GM19397 (cell line): ENCODE results near the gene MKNK1.

Source experiments
- ATAC-seq: cut with Tn5 transposase; IDR thresholded peaks from one replicate; pipeline ENCODE4 v1.9.1; 2021; ENCODE audit warnings: mild to moderate bottlenecking, moderate library complexity; ENCODE audit not compliant: unreplicated experiment

The MKNK1 gene

GRCh38 chr1:46599059-46599970, 4.8 kb downstream of the MKNK1 start:
- ATAC-seq: no peak

DNA sequence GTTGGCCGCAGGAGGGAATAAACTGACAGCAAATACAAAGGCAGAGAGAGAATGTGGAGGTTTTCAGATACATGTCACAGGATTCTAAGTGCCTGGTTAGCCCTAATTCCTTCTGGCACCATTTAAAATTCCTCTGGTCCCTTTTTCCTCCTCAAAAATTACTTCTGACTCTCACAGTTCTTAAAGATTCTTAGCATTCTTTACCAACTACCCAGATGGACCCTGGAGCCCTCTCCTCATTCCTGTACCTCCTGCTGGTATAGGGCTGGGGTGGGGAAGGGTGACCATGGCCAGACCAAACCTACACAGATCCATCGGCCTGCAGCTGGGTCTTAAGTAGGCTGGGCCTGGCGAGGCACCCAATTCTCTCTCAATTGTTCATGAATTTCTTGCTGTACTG, 7.2 kb downstream of the MKNK1 start:
- no peak for ATAC-seq

DNA sequence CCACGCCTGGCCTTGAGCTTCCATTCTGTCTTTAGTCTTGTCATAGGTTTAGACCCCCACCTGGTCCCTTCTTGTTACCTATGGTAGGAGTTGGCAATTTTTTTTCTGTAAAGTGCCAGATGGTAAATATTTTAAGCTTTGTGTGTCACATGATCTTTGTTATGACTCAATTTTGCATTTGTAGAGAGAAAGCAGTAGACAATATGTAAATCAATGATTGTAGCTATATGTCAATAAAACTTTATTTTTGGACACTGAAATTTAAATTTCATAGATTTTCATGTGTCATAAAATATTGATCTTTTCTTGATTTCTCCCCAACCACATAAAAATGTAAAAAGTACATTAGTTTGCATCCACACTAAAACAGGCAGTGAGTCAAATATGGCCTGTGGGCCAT, 8.0 kb downstream of the MKNK1 start:
- ATAC-seq: no peak

GRCh38 chr1:46595127-46595526, 8.9 kb downstream of the MKNK1 start:
- no peak for ATAC-seq

- ATAC-seq: no peak
Observed at GRCh38 chr1:46594063-46594462, 10.0 kb downstream of the MKNK1 start.

DNA sequence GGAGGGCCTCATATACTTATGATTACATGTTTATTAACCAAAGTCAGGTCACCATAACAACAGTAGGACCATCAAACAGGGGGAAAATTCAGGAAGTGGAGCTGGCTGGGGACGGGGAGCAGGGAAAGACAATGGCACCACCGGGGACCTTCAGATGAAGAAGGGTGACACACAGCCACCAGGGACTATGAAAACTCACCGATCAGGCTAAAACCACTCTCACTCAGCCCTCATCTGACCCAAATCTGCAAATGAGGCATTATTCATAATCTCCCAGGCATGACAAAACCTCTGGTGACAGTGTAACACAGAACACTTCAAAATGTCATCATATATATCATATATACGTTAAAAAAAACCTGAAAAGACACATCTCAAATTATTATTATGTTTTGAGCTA, 11.2 kb downstream of the MKNK1 start:
- no peak for ATAC-seq

DNA sequence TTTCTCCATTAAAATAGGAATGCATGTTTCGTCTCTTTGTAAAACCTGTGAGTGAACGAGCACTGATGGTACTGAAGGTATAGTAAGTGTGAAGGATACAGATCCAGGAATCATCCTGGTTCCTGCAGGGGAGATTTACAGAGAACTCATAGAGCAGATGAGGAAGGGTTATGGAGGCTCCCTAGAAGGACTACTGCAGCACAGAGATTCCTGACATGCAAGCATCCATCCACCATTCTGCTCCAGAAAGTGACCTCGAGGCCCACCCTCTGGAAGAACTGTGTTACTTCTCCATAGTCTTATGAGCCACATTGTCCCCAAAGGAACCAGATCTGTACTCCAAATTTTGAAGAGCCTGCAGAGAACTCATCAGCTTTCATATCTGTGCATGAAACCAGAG, 14.5 kb downstream of the MKNK1 start:
- no peak for ATAC-seq

- no peak for ATAC-seq
Observed at GRCh38 chr1:46587069-46587468, 17.0 kb downstream of the MKNK1 start.

DNA sequence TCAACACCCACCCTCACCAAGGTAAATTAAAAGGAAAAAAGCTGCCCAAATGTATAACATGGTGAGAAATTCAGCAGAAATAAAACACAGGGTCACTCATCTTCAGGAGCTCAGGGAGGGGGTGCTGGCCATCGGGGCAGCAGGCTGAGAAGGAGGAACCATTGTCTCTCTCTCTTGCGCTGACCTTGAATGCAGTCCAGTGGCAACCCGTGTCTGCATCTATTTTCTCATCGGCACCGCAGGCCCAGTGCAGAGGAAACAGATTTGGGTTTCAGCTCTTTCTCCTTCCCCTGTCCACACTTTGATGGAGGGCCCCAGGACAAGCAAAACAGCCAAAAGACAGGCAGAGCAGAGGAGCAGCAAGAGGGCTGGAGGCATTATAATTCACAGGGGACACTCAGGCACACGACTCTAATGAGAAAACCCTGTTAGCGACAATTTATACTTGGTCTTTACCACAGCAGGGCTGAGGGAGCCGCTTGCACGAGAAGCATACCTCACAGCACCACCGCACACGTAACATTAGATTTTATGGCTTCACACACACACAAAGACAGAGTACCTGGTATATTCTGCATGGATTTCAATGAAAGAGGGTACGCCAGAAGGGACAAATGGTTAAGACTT, 18.6 kb downstream of the MKNK1 start:
- ATAC-seq: no peak

GRCh38 chr1:46583494-46583893, 20.6 kb downstream of the MKNK1 start:
- ATAC-seq: no peak

DNA sequence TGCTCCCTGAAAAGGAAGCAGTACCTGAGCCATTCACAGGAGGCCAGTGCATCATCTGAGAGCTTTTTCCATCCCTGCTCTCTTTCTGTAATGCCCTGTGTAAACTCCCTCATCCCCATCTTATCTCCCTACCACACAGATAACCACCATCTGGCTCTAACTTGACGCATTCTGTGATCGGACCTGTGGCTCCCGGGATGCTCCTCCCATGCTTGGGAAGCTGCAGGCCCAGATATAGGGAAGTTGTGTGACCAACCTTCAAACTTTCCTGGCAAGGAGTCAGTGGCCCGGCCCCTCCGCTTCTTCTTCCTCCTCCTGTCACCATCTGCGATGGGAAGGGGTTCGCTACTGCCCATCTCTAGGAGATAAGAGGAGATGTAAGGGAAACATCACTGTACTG, 21.1 kb downstream of the MKNK1 start:
- no peak for ATAC-seq

- ATAC-seq: no peak
Observed at GRCh38 chr1:46581681-46582455, 22.2 kb downstream of the MKNK1 start.

GRCh38 chr1:46580140-46580903, 23.7 kb downstream of the MKNK1 start:
- no peak for ATAC-seq

DNA sequence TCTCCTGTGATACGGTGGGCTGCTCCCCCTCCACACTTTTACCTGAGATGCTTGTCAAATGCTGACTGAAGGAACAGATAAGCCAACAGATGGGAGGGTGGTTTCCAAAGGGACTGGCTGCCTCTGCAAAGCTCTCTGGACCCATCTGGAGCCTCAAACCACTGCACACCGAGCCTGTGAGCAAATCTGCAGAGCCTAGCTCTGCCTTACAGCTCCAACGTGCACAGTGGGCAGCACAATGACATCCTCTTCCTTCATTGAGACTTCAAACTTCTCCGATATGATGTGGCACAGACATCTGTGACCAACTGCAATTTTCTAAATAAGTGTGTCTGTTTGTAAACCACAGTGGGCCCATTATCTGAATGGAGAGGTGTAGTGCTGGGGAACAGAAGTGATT, 26.4 kb downstream of the MKNK1 start:
- ATAC-seq: no peak

DNA sequence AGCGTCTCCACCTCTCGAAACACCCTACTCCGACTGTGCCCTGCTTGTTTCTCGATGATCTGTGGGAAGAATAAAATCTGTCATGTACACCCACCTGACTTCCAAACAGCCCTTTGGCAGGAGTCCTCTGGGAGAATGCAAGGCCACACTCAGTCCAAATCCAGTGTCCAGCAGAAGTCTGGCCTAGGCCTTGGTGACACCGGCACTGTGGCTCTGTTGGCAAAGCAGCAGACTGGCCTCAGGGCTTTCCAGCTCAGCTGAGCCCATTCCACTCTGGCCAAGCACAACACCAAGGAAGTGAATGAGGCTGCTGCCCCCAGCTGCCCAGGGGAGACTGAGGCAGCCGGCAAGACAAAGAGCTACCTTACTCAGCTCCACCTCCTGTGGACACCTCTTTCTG, 27.5 kb downstream of the MKNK1 start:
- no peak for ATAC-seq

DNA sequence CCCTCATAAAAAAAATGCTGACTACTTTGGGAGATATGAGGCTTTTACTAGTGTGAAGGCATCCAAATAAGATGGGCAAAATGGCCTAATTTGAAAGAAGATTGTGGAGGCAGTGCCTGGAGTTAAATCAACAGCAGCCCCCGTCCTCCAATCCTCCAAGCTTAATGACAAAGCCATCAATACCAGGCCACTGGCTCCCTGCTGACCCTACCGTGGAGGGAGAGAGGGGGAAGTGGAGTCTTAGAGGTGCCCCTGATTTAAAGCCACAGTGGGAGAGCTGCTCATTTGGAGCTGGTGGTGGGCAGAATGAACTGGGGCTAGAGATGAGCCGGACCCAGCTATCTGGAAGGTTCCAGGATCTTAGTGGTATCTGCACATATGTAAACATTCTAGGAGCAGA, 28.3 kb downstream of the MKNK1 start:
- no peak for ATAC-seq

- ATAC-seq: no peak
Observed at GRCh38 chr1:46575300-46575699, 28.8 kb downstream of the MKNK1 start.

- ATAC-seq: no peak
Observed at GRCh38 chr1:46571691-46572225, 32.3 kb downstream of the MKNK1 start.

DNA sequence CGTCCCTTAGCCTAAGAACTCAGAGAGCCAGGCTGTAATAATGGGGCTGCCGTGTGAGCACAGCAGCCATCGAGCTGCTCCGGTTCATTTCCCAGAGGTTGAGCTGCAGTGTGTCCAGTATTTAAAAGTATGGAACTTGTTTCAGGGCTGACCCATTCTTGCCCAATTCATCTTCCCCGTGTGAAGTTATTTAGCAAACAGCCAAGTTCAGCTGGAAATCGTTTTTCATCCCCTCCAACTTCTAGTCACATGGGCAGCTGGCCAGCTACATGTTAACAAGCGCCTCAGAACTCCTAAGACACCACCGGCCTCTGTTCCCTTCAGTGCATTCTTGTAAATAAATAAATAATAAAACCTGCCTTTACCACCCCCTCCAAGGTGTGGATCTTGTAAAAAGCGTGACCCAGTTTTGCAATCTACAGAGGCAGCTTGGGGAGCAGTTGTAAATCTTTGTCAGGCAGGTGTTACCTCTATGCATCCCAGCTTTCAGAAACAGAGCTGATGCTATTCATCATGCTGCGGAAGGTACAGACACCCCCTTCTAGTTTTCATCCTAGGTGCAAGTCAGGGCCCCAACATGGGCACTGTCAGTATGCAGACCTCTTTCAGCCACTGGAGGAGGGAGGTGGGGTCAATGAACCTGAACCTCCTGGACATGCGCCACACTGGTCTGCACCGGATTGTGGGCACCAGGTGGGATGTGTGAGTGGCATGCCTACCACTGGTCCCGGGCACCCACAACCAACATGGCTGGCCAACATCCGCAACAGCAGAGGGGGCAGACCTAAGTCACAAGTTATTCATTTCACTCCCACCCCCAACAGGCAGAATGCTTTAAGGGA, 34.0 kb downstream of the MKNK1 start:
- ATAC-seq: no peak

GRCh38 chr1:46569116-46569515, 35.0 kb downstream of the MKNK1 start:
- no peak for ATAC-seq
